ENCODE results near the gene SAA4. TPM values are rescaled to one million over a fixed set of nuclear protein-coding genes. Genes with fewer than 3 reads are reported as not detected.
A peak's percentile ranks its signal among the peaks of the same experiment; 100 is the strongest.

Gene SAA4
- total RNA-seq, 4 donors from 2014 or later: 1.5 TPM; not detected in 3

GRCh38 chr11:18245396-18245795 lies 8.8 kb upstream of the SAA4 start:
- Histone ChIP-seq H3K27ac (no peak overlapping the region), H3K36me3 (no peaks in the 10 kb centered on the region), H3K27me3 (no peaks in the 10 kb centered on the region), H3K4me1 (no peaks in the 10 kb centered on the region), H3K9me3 (no peaks in the 10 kb centered on the region), H3K4me3 (no peak overlapping the region)
- TF ChIP-seq, protein P1, sequence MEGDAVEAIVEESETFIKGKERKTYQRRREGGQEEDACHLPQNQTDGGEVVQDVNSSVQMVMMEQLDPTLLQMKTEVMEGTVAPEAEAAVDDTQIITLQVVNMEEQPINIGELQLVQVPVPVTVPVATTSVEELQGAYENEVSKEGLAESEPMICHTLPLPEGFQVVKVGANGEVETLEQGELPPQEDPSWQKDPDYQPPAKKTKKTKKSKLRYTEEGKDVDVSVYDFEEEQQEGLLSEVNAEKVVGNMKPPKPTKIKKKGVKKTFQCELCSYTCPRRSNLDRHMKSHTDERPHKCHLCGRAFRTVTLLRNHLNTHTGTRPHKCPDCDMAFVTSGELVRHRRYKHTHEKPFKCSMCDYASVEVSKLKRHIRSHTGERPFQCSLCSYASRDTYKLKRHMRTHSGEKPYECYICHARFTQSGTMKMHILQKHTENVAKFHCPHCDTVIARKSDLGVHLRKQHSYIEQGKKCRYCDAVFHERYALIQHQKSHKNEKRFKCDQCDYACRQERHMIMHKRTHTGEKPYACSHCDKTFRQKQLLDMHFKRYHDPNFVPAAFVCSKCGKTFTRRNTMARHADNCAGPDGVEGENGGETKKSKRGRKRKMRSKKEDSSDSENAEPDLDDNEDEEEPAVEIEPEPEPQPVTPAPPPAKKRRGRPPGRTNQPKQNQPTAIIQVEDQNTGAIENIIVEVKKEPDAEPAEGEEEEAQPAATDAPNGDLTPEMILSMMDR (IDR thresholded peaks at IDR 0.05): no peak
- TF ChIP-seq POLR2AphosphoS5 (IDR thresholded peaks at IDR 0.05) (no peak), EP300 (IDR thresholded peaks at IDR 0.05) (no peak), POLR2A (IDR thresholded peaks at IDR 0.05) (no peak)
- WGBS, 2 donors (ENCODE audit: low coverage in 1 of 2): 0 to 65% methylated on average over 1 to 5 of the region's 6 CpGs
- ATAC-seq: no peak

DNA sequence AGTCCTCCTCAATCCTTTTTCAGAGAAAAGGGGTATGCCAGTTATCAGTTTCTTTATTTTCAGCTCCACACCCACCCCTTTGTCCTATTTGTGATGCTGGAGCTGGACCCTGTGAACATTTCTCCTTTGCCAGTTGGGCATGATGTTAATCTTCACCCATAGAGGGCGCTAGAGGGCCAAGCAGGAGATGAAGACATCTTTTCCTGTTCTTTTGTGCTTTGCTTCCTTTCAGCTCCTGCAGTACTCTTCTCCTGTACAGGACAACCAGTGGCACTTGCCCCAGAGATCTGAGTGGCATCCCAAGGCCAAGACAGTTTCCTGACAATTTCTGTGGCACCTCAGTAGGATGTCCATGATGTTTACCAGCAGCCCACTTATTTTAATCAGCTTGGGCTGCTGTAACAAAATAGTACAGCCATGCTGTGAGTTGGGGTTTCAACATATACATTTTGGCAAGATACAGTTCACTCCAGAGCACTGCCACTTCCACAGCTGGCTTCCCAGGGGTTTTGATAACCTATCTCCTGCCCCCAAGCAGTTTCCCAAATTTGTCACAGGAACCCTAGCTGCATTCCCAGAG lies 7.3 kb upstream of the SAA4 start:
- WGBS, 2 donors (ENCODE audit: low coverage in 1 of 2): 0% methylated on average over 1 of the region's 1 CpG; no CpG with 5 or more reads in 1 of the 2 donors
- no peaks in the 10 kb centered on the region for H3K9me3 ChIP-seq
- ATAC-seq: no peak
- TF ChIP-seq EP300 (IDR thresholded peaks at IDR 0.05) (no peak), POLR2AphosphoS5 (IDR thresholded peaks at IDR 0.05) (no peak), POLR2A (IDR thresholded peaks at IDR 0.05) (no peak)
- TF ChIP-seq, protein P1 (IDR thresholded peaks at IDR 0.05): peak in 3 of 4 experiments; percentile 17 to 55 (median 18)
- H3K4me3 ChIP-seq: no peak overlapping the region
- no peaks in the 10 kb centered on the region for H3K27me3 ChIP-seq
- H3K4me1 ChIP-seq: no peaks in the 10 kb centered on the region
- H3K27ac ChIP-seq: no peak overlapping the region
- no peaks in the 10 kb centered on the region for H3K36me3 ChIP-seq

DNA sequence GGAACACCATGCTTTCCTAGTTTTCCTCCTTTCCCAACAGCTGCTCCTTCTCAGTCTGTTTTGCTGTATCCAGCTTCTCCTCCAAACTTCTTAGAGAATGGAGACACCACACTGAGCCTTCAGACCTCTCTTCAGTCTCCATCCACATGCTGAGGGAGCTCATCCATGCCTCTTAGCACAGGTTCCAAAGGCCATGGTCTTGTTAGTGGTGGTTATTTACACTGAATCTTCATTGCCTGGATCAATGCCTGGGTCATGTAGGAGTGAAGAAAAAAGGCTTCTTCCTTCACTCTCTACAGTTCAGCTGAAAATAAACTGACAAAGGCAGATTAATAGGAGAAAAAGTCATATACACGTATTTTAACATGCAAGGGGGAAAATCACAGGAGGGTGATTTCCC lies 3.1 kb upstream of the SAA4 start:
- Histone ChIP-seq H3K4me1 (no peaks in the 10 kb centered on the region), H3K36me3 (no peaks in the 10 kb centered on the region), H3K27ac (no peak overlapping the region), H3K27me3 (no peaks in the 10 kb centered on the region), H3K9me3 (no peaks in the 10 kb centered on the region), H3K4me3 (no peak overlapping the region)
- 54 to 67% methylated on average over 1 of the region's 1 CpG for WGBS, 2 donors (ENCODE audit: low coverage in 1 of 2)
- no peak for ATAC-seq
- TF ChIP-seq POLR2A (IDR thresholded peaks at IDR 0.05): no peak
- TF ChIP-seq EP300 (IDR thresholded peaks at IDR 0.05): no peak
- no peak for TF ChIP-seq POLR2AphosphoS5 (IDR thresholded peaks at IDR 0.05)
- TF ChIP-seq, protein P1 (IDR thresholded peaks at IDR 0.05): no peak

DNA sequence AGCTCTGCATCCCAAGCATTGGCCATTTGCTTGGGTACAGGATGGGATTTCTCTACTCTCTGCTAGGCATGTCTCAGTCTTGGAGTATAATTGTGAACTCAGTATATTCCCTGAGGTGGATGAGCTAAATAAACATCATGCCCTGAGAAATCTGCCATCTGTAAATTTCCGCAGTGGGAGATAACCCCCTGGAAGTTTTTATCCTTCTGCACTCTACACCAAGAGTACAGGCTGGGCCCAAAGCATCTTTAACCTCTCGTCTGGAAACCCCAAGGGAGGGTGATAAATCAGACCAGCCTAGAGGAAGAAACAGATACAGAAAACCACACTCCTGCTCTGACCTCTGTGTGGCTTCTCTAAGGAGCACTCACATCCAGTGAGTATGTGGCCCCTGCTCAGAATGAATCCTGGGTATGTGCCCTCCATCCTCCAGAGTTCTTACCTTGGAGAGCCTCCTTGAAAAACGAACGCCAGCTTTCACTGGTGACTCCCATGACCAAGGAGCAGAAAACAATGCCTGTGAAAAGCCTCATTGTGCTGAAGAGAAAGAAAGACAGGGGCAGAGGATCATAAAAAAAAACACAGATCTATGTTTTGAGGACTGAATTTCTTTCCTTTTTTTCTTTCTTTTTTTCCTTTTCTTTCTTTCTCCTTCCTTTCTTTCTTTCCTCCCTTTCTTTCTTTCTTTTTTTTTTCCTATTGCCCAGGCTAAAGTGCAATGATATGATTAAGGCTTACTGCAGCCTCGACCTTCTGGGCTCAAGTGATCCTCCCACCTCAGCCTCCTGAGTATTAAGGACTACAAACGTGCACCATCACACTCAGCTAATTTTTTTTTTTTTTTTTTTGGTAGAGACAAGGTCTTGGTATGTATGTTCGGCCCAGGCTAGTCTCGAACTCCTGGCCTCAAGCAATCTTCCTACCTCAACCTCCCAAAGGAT lies 938 bp downstream of the SAA4 start:
- Histone ChIP-seq H3K27ac (no peak overlapping the region), H3K4me3 (no peak overlapping the region), H3K9me3 (no peaks in the 10 kb centered on the region), H3K36me3 (no peaks in the 10 kb centered on the region), H3K27me3 (no peaks in the 10 kb centered on the region), H3K4me1 (no peaks in the 10 kb centered on the region)
- no peak for TF ChIP-seq POLR2A (IDR thresholded peaks at IDR 0.05)
- TF ChIP-seq POLR2AphosphoS5 (IDR thresholded peaks at IDR 0.05): no peak
- TF ChIP-seq EP300 (IDR thresholded peaks at IDR 0.05): no peak
- TF ChIP-seq, protein P1 (IDR thresholded peaks at IDR 0.05): no peak
- ATAC-seq: no peak
- 48 to 61% methylated on average over 2 to 6 of the region's 8 CpGs for WGBS, 2 donors (ENCODE audit: low coverage in 1 of 2)

All from gastroesophageal sphincter (tissue), 4 donors.